OCI-LY3 (cell line): ENCODE data around the gene SPOCD1.

Experiments used
- EZH2phosphoT487 ChIP-seq: fragments of 200-600 bp; shearing (Covaris generic); IDR thresholded peaks from 2 replicates; pipeline ENCODE4 v1.6.1; 2018; ENCODE audit warnings: antibody characterized with exemption, mixed run types, low read depth
- TF ChIP-seq, protein P1 (sequence below): fragments of 200-600, 300-600 bp; sonication (generic); IDR thresholded peaks from 2 replicates; pipeline ENCODE4 v1.5.1; 2014; ENCODE audit warnings: antibody characterized with exemption, low read length, low read depth

DNA sequence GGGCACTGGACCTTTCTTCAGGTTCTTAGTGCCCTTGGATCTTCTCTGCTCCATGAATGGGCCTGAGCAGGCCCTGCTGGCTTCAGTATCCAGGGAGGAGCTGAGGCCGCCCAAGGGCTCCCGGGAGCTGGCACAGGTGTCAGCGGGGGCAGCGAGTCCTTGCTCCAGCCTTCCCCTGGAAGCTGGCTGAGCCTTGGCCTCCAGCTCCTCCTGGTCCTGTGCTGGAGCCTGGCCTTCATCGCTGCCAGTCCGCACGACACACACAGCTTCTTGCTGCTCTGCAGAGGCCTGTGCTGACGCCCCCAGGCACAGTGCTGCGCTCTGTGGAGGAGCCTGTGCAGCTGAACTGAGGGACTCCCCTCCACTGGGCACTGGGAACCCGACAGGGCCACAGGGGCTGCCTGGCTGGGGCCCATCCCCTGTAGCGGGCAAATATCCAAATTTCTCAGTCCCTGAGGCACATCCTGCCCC lies 1.7 kb downstream of the SPOCD1 start:
- TF ChIP-seq, protein P1, sequence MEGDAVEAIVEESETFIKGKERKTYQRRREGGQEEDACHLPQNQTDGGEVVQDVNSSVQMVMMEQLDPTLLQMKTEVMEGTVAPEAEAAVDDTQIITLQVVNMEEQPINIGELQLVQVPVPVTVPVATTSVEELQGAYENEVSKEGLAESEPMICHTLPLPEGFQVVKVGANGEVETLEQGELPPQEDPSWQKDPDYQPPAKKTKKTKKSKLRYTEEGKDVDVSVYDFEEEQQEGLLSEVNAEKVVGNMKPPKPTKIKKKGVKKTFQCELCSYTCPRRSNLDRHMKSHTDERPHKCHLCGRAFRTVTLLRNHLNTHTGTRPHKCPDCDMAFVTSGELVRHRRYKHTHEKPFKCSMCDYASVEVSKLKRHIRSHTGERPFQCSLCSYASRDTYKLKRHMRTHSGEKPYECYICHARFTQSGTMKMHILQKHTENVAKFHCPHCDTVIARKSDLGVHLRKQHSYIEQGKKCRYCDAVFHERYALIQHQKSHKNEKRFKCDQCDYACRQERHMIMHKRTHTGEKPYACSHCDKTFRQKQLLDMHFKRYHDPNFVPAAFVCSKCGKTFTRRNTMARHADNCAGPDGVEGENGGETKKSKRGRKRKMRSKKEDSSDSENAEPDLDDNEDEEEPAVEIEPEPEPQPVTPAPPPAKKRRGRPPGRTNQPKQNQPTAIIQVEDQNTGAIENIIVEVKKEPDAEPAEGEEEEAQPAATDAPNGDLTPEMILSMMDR: no peak
- TF ChIP-seq EZH2phosphoT487: no peak
